Activated CD4-positive, alpha-beta T cell treated with anti-CD3 and anti-CD28 coated beads, Interleukin-10, Interleukin-2, amounts not matched to agents 100 ng/mL and 50 ng/mL, durations not matched to agents 16 hours and 8 hours (primary cell): ENCODE results near the gene SPATS2L.
A peak's percentile ranks its signal among the peaks of the same experiment; 100 is the strongest.

Experiments
- DNase-seq: peaks from one replicate; pipeline ENCODE4 v3.0.0-alpha.2; 2020

SPATS2L gene

GRCh38 chr2:200525066-200525465 lies 218.6 kb downstream of the SPATS2L start:
- no peak for DNase-seq

- no peak for DNase-seq
These were observed 219.0 kb downstream of the SPATS2L start for GRCh38 chr2:200525551-200525881.

- DNase-seq = peak; percentile 98
These were observed 219.6 kb downstream of the SPATS2L start, which contains the start of gene SGO2 for GRCh38 chr2:200525882-200526651. Gene SGO2 (plus strand): TSS chr2:200526207. CDS start chr2:200532976, 6,769 bp downstream.

DNA sequence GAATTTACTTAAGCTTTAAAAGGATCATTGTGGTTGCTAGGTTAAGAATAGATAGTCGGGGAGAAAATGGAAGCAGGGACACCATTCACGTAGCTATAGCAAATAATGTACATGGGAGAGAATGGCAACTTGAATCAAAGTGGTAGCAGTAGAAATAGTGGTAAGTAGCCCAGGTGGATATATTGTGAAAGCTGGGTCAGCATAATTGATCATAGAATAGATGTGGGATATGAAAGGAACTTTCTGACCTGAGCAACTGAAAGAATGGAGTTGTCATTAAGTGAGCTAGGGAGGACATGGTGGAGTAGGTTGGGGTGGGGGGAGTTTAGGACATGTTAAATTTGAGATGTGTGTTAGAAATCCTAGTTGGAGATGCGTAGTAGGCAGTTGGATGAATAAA lies 221.7 kb downstream of the SPATS2L start:
- DNase-seq = no peak
